Suprapubic skin (tissue), 4 donors: ENCODE measurements around the gene ZNF423. TPM values are rescaled to one million over a fixed set of nuclear protein-coding genes. Genes with fewer than 3 reads are reported as not detected.

Source experiments
- DNase-seq, 2 donors: peaks; one replicate each; pipeline ENCODE4 v3.0.0-alpha.2; 2019; ENCODE audit warnings: low spot score in 2 of 2
- H3K27ac ChIP-seq: fragments of 200-600 bp; sonication (generic); one replicate; pipeline ENCODE4 v1.5.1; 2019
- H3K27me3 ChIP-seq: fragments of 200-600 bp; sonication (generic); one replicate; pipeline ENCODE4 v1.5.1; 2019
- H3K36me3 ChIP-seq: fragments of 200-600 bp; sonication (generic); one replicate; pipeline ENCODE4 v1.5.1; 2019
- H3K4me1 ChIP-seq: fragments of 200-600 bp; sonication (generic); one replicate; pipeline ENCODE4 v1.5.1; 2019
- H3K4me3 ChIP-seq: fragments of 200-600 bp; sonication (generic); one replicate; pipeline ENCODE4 v1.5.1; 2019; ENCODE audit warnings: mild to moderate bottlenecking
- H3K9me3 ChIP-seq: fragments of 200-600 bp; sonication (generic); one replicate; pipeline ENCODE4 v1.5.1; 2019
- EP300 ChIP-seq: sonication (generic); formaldehyde crosslinking; IDR thresholded peaks from one replicate; pipeline ENCODE4 v1.6.1; 2017; ENCODE audit warnings: antibody characterized with exemption
- POLR2A ChIP-seq, 2 donors: fragments of 450-650 bp; IDR thresholded peaks; one replicate each; pipeline ENCODE4 v1.6.1; 2017; ENCODE audit warnings: antibody characterized with exemption in 2 of 2, mild to moderate bottlenecking in 2 of 2, moderate library complexity in 2 of 2
- POLR2AphosphoS5 ChIP-seq, 3 donors: sonication (generic); formaldehyde crosslinking; IDR thresholded peaks; one replicate each; pipeline ENCODE4 v1.6.1; 2017; ENCODE audit warnings: antibody characterized with exemption in 3 of 3
- WGBS: methylation state at CpG from one replicate; pipeline ENCODE4 v1.1.5; 2018; 5-methylcytosine and 5-hydroxymethylcytosine counted together
- total RNA-seq, 4 donors: library from RNA; depleted of rRNA; stranded (reverse); fragments of >200 nt; gene quantifications; one replicate each; pipeline ENCODE4 v1.1.0, GENCODE V29; 2016
- TF ChIP-seq, protein P1 (sequence below), 2 donors: fragments of 200-600 bp in 1 of 2; fragments of 450-650 bp in 1 of 2; sonication (generic) in 1 of 2; IDR thresholded peaks; one replicate each; pipeline ENCODE4 v1.5.1; 2016 to 2019; ENCODE audit warnings: antibody characterized with exemption in 2 of 2, mild to moderate bottlenecking in 1 of 2, moderate library complexity in 1 of 2

The ZNF423 gene
- total RNA-seq, 4 donors from 2014 or later, result 1.3 to 5.3 (median 1.9) TPM

DNA sequence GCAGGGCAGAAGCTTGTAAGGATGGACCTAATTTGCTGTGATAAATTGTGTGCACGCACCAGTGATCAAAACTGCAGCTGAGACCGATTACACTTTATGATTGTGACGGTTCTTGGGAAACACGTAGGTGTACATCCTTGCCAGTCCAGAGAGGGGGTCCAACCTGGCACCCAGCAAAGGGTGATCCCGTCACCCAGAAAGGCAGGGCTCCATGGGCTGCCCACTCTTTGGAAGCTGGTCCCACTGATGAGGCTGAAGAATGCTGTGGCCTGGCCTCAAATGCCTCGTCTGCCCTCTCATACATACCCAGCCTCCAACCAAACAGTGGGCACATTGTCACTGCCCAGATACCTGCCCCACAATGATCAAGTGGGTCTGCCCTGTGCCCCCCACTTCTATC lies 350.4 kb downstream of the ZNF423 start:
- no peak for DNase-seq
- Histone ChIP-seq H3K27ac (no peak overlapping the region), H3K36me3 (no peaks in the 10 kb centered on the region), H3K9me3 (no peaks in the 10 kb centered on the region), H3K4me3 (no peak overlapping the region), H3K27me3 (no peaks in the 10 kb centered on the region), H3K4me1 (no peaks in the 10 kb centered on the region)
- WGBS, result 86% methylated on average over 6 of the region's 6 CpGs
- TF ChIP-seq POLR2AphosphoS5 (IDR thresholded peaks at IDR 0.05) (no peak), POLR2A (IDR thresholded peaks at IDR 0.05) (no peak), EP300 (no peak)
- TF ChIP-seq, protein P1, sequence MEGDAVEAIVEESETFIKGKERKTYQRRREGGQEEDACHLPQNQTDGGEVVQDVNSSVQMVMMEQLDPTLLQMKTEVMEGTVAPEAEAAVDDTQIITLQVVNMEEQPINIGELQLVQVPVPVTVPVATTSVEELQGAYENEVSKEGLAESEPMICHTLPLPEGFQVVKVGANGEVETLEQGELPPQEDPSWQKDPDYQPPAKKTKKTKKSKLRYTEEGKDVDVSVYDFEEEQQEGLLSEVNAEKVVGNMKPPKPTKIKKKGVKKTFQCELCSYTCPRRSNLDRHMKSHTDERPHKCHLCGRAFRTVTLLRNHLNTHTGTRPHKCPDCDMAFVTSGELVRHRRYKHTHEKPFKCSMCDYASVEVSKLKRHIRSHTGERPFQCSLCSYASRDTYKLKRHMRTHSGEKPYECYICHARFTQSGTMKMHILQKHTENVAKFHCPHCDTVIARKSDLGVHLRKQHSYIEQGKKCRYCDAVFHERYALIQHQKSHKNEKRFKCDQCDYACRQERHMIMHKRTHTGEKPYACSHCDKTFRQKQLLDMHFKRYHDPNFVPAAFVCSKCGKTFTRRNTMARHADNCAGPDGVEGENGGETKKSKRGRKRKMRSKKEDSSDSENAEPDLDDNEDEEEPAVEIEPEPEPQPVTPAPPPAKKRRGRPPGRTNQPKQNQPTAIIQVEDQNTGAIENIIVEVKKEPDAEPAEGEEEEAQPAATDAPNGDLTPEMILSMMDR (IDR thresholded peaks at IDR 0.05), result no peak

- peak in 1 of 2 donors; percentile 42 for DNase-seq
- Histone ChIP-seq H3K36me3 (no peaks in the 10 kb centered on the region), H3K27me3 (no peaks in the 10 kb centered on the region), H3K27ac (no peak overlapping the region), H3K9me3 (no peaks in the 10 kb centered on the region), H3K4me1 (no peaks in the 10 kb centered on the region), H3K4me3 (no peak overlapping the region)
- WGBS, result 86% methylated on average over 1 of the region's 2 CpGs
- TF ChIP-seq POLR2A (IDR thresholded peaks at IDR 0.05) (no peak), POLR2AphosphoS5 (IDR thresholded peaks at IDR 0.05) (no peak), EP300 (no peak)
- TF ChIP-seq, protein P1 (IDR thresholded peaks at IDR 0.05), result no peak
Measured at GRCh38 chr16:49504626-49505025, 351.3 kb downstream of the ZNF423 start.

DNA sequence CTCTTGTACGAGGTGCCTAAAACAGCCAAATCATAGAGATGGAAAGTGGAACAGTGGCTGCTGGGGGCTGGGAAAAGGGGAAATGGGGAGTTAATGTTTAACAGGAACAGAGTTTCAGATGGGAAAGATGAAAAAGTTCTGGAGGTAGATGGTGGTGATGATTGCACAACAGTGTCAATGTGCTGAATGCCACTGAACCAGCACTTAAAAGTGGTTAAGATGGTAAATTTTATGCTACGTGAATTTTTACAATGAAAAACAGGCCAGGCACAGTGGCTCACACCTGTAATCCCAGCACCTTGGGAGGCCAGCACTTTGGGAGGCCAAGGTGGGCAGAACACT lies 351.9 kb downstream of the ZNF423 start:
- Histone ChIP-seq H3K9me3 (no peaks in the 10 kb centered on the region), H3K27ac (no peak overlapping the region), H3K27me3 (no peaks in the 10 kb centered on the region), H3K36me3 (no peaks in the 10 kb centered on the region), H3K4me3 (no peak overlapping the region), H3K4me1 (no peaks in the 10 kb centered on the region)
- no peak for TF ChIP-seq EP300
- TF ChIP-seq POLR2A (IDR thresholded peaks at IDR 0.05), result no peak
- DNase-seq, result no peak
- WGBS, result 87% methylated on average over 2 of the region's 2 CpGs

DNA sequence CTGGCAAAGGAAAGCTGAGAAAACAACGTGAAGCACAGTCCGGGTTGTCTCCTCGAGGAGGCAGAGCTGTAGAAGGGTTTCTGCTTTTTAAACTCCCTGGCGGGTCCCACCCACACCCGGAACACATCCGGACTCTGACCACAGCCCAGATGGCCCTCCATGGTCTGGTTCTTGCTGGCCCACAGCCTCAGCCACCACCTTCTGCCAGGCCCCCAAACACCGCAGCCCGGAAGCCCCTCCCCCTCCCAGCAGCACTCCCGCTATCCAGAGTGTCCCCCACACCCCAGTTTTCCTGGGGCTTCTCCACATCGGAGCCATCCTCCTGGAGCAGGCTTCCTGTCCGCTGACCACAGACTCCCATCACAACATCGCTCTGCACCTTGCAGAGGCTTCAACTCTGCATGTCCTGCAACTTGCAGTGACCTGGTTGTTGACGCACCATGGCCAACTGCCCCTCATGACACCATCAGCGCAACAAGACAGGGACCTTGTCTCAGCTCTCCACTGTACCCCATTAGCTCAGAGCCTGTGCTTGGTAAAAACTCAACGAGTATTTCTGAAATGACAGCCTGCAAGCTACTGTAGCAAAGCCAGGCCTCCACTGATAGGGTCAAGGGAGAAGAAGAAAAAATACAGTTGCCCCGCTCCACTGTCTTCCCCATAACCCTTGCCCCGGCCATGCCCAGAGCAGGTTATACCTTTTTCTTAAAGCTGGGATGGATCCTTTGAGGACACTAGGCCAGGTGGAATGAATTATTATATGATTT lies 352.5 kb downstream of the ZNF423 start:
- 76% methylated on average over 12 of the region's 17 CpGs for WGBS
- Histone ChIP-seq H3K27ac (no peak overlapping the region), H3K9me3 (no peaks in the 10 kb centered on the region), H3K4me1 (no peaks in the 10 kb centered on the region), H3K27me3 (no peaks in the 10 kb centered on the region), H3K4me3 (no peak overlapping the region), H3K36me3 (no peaks in the 10 kb centered on the region)
- peak in 1 of 2 donors; percentile 58 for DNase-seq
- no peak for TF ChIP-seq EP300
- no peak for TF ChIP-seq POLR2AphosphoS5 (IDR thresholded peaks at IDR 0.05)
- no peak for TF ChIP-seq POLR2A (IDR thresholded peaks at IDR 0.05)
- TF ChIP-seq, protein P1 (IDR thresholded peaks at IDR 0.05), result no peak

- WGBS, result 83% methylated on average over 9 of the region's 13 CpGs
- Histone ChIP-seq H3K27ac (no peak overlapping the region), H3K36me3 (no peaks in the 10 kb centered on the region), H3K4me1 (no peaks in the 10 kb centered on the region), H3K9me3 (no peaks in the 10 kb centered on the region), H3K4me3 (no peak overlapping the region), H3K27me3 (no peaks in the 10 kb centered on the region)
- peak; percentile 36 to 43 for DNase-seq
- TF ChIP-seq POLR2A (IDR thresholded peaks at IDR 0.05) (no peak), POLR2AphosphoS5 (IDR thresholded peaks at IDR 0.05) (no peak), EP300 (no peak)
- TF ChIP-seq, protein P1 (IDR thresholded peaks at IDR 0.05), result no peak
Measured at GRCh38 chr16:49502136-49502881, 353.6 kb downstream of the ZNF423 start.
